ENCODE measurements around the gene GRID1. TPM values are rescaled to one million over a fixed set of nuclear protein-coding genes. Genes with fewer than 3 reads are reported as not detected.

Gene GRID1
- total and polyA plus RNA-seq, 10 donors, result 0.06 to 0.42 (median 0.15) TPM; not detected in 4

DNA sequence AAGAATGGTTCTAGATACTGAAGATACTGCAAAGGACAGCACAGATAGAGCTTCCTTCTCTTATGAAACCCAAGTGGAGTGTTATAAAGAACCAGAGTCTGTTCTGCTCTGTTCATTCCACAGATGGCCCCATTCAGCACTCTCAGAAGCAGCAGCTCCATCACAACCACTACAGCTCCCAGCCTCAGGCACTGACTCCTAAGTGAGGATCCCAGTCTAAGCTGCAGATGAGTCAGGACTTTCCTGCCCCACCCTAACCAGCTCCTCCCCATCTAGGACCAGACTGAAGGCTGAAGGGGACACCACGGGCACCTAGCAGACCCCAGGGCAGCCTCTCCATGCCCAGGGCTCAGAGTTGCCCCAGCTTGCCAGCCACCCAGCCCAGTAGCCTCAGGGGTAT is 379.8 kb downstream of the GRID1 start:
- no peaks in the 10 kb centered on the region for H3K4me1 ChIP-seq
- H3K36me3 ChIP-seq, result no peaks in the 10 kb centered on the region
- no peak overlapping the region for H3K4me3 ChIP-seq
- H3K9me3 ChIP-seq, result no peaks in the 10 kb centered on the region
- intact Hi-C loops (cut with DNase I; ENCODE audit: low total_unique reads), result no loop called here
- no peak for DNase-seq
- TF ChIP-seq, protein P1, sequence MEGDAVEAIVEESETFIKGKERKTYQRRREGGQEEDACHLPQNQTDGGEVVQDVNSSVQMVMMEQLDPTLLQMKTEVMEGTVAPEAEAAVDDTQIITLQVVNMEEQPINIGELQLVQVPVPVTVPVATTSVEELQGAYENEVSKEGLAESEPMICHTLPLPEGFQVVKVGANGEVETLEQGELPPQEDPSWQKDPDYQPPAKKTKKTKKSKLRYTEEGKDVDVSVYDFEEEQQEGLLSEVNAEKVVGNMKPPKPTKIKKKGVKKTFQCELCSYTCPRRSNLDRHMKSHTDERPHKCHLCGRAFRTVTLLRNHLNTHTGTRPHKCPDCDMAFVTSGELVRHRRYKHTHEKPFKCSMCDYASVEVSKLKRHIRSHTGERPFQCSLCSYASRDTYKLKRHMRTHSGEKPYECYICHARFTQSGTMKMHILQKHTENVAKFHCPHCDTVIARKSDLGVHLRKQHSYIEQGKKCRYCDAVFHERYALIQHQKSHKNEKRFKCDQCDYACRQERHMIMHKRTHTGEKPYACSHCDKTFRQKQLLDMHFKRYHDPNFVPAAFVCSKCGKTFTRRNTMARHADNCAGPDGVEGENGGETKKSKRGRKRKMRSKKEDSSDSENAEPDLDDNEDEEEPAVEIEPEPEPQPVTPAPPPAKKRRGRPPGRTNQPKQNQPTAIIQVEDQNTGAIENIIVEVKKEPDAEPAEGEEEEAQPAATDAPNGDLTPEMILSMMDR (IDR thresholded peaks at IDR 0.05 in 8 of 11, conservative IDR thresholded peaks at IDR 0.05 in 3 of 11), result no peak
- TF ChIP-seq POLR2AphosphoS5 (IDR thresholded peaks at IDR 0.05), result no peak
- TF ChIP-seq POLR2A (IDR thresholded peaks at IDR 0.05), result no peak
- H3K27me3 ChIP-seq (replicated peaks in 1 of 7), result peaks cover 0 to 46% (median 3%) of the 10 kb centered on the region in 7 donors
- no peak overlapping the region for H3K27ac ChIP-seq
- WGBS, 5 donors, result 63 to 82% (median 75%) methylated on average over 1 of the region's 1 CpG

DNA sequence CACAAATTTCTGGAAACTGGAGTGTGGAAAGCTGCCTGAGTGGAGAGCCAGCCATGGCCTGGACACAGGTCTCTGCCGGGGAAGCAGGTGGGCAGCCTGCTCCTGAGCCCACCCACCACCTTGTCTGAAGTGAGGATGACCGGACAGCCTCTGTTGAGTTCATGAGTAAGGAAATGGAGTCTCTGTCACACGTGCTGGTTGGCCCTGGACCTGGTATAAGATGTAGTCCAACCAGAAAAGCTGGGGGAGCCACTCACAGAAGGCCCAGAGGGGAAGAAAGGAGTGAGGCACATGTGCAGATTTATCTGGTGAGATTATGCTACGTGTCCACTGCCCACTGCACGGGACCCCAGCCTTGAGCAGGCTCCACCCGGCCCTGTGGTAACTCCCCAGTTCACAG is 383.5 kb downstream of the GRID1 start:
- H3K4me3 ChIP-seq, result no peak overlapping the region
- intact Hi-C loops (cut with DNase I; ENCODE audit: low total_unique reads), result no loop called here
- H3K27me3 ChIP-seq (replicated peaks in 1 of 7), result peaks cover 0 to 10% (median 0%) of the 10 kb centered on the region in 7 donors
- H3K36me3 ChIP-seq, result no peaks in the 10 kb centered on the region
- H3K4me1 ChIP-seq, result no peaks in the 10 kb centered on the region
- WGBS, 5 donors, result 69 to 82% (median 75%) methylated on average over 5 to 6 of the region's 6 CpGs
- H3K27ac ChIP-seq, result no peak overlapping the region
- no peak for DNase-seq
- H3K9me3 ChIP-seq, result no peaks in the 10 kb centered on the region
- TF ChIP-seq POLR2A (IDR thresholded peaks at IDR 0.05), result no peak
- no peak for TF ChIP-seq POLR2AphosphoS5 (IDR thresholded peaks at IDR 0.05)
- TF ChIP-seq, protein P1 (IDR thresholded peaks at IDR 0.05 in 8 of 11, conservative IDR thresholded peaks at IDR 0.05 in 3 of 11), result no peak

DNA sequence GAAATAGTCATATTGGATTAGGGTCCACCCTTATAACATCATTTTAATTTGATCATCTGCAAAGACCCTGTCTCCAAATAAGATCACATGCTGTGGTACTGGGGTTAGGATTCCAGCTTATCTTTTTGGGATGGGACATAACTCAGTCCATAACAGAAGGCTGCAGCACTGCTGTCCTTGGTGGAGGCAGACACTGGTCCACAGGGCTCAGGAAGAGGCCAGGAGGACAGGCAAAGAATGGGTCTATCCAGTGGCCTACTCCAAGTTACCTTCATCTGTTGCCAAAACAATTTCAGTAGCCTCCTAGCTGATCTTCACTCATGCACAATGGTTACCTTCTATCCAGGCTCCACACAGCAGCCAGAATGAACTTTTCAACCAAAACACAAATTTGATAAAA is 387.0 kb downstream of the GRID1 start:
- intact Hi-C loops (cut with DNase I; ENCODE audit: low total_unique reads), result no loop called here

DNA sequence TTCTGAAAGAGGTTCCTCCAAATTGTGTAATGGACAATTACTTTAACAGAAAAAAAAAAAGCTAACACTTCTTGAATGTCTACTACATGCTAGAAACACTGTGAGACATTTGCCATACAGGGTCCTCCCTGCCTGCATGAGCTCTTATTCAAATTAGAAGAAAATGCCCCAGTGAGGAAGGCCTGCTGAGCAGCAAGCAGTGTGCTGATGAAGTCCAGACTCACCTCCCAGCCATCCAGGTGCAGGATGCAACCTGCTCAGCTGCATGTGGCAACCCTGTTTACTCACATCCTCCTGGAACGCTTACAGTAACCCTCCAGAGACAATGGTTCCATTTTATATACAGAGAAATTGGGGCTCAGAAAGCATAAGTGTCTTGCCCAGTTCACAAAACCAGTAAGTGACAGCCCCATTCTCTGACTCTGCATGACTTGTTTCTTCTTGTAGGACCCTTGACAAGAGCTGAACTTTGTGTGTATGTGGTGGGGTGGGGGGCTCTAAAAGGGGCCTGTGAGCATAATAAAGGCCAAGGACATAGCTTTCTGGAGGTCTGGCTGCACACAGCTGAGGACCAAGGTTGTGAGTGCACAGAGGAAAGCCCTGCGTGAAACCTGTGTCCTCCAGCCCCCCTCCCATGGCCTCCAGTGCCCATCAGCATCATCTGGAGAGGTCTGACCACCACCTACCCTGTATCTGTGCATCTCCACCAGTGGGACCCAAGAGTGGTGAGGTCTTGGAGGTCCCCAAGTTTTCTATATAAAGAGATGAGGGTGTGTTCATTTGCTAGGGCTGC is 387.8 kb downstream of the GRID1 start:
- H3K27me3 ChIP-seq (replicated peaks in 1 of 7), result peaks cover 0 to 4% (median 0%) of the 10 kb centered on the region in 7 donors
- H3K4me3 ChIP-seq, result no peak overlapping the region
- no peaks in the 10 kb centered on the region for H3K4me1 ChIP-seq
- intact Hi-C loops (cut with DNase I; ENCODE audit: low total_unique reads), result no loop called here
- no peaks in the 10 kb centered on the region for H3K36me3 ChIP-seq
- H3K27ac ChIP-seq, result no peak overlapping the region
- no peak for DNase-seq
- TF ChIP-seq POLR2A (IDR thresholded peaks at IDR 0.05) (no peak), POLR2AphosphoS5 (IDR thresholded peaks at IDR 0.05) (no peak)
- TF ChIP-seq, protein P1 (IDR thresholded peaks at IDR 0.05 in 8 of 11, conservative IDR thresholded peaks at IDR 0.05 in 3 of 11), result no peak
- 58 to 74% (median 66%) methylated on average over 2 of the region's 2 CpGs for WGBS, 5 donors
- H3K9me3 ChIP-seq, result no peaks in the 10 kb centered on the region

More for the DNA sequence above, 387.0 kb downstream of the GRID1 start:
- DNase-seq, result no peak
- Histone ChIP-seq H3K27ac (no peak overlapping the region), H3K4me1 (no peaks in the 10 kb centered on the region), H3K27me3 (replicated peaks in 1 of 7) (peaks cover 0 to 8% (median 0%) of the 10 kb centered on the region in 7 donors), H3K4me3 (no peak overlapping the region), H3K36me3 (no peaks in the 10 kb centered on the region), H3K9me3 (no peaks in the 10 kb centered on the region)
- TF ChIP-seq POLR2A (IDR thresholded peaks at IDR 0.05), result no peak
- TF ChIP-seq POLR2AphosphoS5 (IDR thresholded peaks at IDR 0.05), result no peak
- TF ChIP-seq, protein P1 (IDR thresholded peaks at IDR 0.05 in 8 of 11, conservative IDR thresholded peaks at IDR 0.05 in 3 of 11), result no peak
